ENCODE data around the gene OVAAL.

The OVAAL gene

GRCh38 chr1:180558664-180559063 is at the start of gene OVAAL:
Gene OVAAL, plus strand, starts transcription at chr1:180558964.
- no peak for DNase-seq (ENCODE audit: low spot score)

- DNase-seq (ENCODE audit: low spot score): no peak
These were observed 47.9 kb upstream of the OVAAL start for GRCh38 chr1:180510882-180511281.

GRCh38 chr1:180513531-180513930 is 45.2 kb upstream of the OVAAL start:
- no peak for DNase-seq (ENCODE audit: low spot score)

DNA sequence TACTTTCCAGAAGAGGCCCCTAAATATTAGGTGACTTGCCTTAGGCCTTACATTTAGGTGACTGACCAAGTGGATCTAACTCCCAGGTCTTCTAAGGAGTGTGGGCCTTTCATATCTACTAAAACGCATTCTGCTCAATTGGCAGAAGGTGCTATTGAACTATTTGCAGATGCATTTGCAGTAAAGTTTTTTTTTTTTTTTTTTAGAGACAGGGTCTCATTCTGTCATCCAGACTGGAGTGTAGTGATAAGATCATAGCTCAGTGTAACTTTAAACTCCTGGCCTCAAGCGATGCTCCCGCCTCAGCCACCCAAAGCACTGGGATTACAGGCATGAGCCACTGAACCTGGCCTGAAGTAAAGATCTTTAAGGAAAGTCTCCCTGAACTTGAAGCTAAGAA is 43.4 kb upstream of the OVAAL start:
- DNase-seq (ENCODE audit: low spot score): no peak

GRCh38 chr1:180515857-180516388 is 42.8 kb upstream of the OVAAL start:
- peak; percentile 90 for DNase-seq (ENCODE audit: low spot score)

- DNase-seq (ENCODE audit: low spot score): no peak
These were observed 38.9 kb upstream of the OVAAL start for GRCh38 chr1:180519846-180520245.

GRCh38 chr1:180521474-180522212 is 37.1 kb upstream of the OVAAL start:
- DNase-seq (ENCODE audit: low spot score): no peak

GRCh38 chr1:180522213-180522515 is 36.6 kb upstream of the OVAAL start:
- DNase-seq (ENCODE audit: low spot score): no peak

GRCh38 chr1:180524160-180524914 is 34.4 kb upstream of the OVAAL start:
- no peak for DNase-seq (ENCODE audit: low spot score)

- DNase-seq (ENCODE audit: low spot score): no peak
These were observed 33.6 kb upstream of the OVAAL start for GRCh38 chr1:180524915-180525714.

DNA sequence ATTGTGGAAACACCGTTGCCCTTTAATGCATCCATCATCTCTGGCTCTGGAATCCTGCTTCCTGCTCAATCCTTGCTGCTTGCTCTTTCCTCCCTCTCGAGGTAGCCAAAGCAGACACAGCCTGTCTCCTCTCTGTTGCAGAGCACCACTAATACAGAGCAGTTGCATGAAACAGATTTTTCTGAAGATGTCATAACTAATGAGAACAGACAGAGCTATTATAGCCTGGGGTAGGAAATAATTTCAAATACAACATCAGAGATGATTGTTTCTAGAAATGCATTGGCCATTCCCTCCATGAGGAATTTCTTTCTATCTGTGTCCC is 33.1 kb upstream of the OVAAL start:
- no peak for DNase-seq (ENCODE audit: low spot score)

- no peak for DNase-seq (ENCODE audit: low spot score)
These were observed 31.6 kb upstream of the OVAAL start for GRCh38 chr1:180527101-180527669.

DNA sequence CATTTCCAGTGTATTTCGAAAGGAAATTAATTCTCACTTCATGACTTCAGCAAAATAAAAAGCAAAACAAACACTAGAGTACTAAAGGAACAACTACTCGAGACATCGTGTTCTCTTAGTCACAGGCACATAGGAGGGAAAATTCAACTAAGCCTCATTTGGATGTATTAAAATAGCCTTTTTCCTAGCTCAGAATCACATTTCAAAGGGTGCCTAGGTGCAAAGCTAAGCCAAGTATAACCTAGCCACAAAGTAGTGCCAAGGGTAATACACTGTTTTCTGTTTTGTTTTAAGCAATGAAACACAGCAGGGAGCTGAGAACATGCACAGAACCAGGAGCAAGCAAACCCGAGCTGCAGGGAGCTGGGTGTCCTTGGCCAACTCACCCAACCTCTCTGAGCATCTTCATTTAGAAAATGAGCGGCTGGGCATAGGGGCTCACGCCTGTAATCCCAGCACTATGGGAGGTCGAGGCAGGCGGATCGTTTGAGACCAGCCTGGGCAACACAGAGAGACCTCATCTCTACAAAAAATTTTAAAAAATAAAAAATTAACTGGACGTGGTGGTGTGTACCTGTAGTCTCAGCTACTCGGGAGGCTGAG is 29.8 kb upstream of the OVAAL start:
- no peak for DNase-seq (ENCODE audit: low spot score)

DNA sequence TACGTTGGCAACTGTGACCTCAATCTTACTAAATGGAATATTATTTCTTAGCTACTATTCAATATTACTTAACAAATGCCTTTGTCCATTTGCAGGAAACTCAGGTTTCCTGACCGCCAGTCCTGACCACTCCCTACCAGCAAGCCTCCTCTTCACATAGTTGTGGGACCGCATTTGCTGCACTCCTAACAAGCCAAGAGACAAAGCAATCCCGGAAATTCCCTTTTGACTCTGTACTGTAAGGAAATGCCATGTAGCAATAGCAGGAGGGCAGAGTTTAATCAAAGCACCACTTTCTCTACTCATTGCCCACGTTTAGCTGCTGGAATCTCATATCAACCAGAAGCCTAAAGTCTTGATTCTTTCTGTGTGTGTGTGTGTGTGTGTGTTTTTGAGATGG is 28.3 kb upstream of the OVAAL start:
- no peak for DNase-seq (ENCODE audit: low spot score)

- DNase-seq (ENCODE audit: low spot score): no peak
These were observed 25.9 kb upstream of the OVAAL start for GRCh38 chr1:180532854-180533253.

DNA sequence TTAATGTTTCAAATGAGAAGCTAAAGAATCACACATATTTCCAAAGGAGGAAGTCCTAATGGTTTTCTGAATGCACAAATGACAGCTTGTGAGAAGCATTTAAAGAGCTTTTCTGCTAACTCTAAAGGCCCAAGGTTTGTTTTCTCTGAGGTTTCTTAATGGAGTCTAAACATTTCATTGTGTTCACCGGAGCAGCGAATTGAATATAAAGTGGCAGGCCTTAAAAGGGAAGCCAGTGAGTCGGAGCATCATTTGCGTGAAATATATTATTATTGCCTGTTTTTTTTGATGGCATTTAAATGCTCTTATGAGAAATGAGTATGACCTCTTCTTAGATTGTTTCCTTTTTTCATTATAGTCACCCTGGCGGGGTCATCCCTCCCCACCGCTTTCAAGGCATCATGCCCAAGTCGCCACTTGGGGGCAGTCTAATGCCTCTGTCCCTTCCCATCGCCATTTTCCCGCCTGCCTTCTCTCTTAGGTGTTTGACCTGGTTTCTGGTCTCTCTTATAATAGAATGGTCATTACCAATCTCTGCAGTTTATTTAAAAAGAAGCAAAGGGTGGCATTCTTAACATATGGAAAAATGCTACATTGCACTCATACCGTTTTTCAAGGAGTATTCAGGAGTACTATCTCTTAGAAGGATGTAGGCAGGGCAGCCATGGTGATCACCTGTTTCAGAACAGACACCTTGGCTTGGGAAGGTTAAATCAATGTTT is 25.3 kb upstream of the OVAAL start:
- DNase-seq (ENCODE audit: low spot score): peak; percentile 80

DNA sequence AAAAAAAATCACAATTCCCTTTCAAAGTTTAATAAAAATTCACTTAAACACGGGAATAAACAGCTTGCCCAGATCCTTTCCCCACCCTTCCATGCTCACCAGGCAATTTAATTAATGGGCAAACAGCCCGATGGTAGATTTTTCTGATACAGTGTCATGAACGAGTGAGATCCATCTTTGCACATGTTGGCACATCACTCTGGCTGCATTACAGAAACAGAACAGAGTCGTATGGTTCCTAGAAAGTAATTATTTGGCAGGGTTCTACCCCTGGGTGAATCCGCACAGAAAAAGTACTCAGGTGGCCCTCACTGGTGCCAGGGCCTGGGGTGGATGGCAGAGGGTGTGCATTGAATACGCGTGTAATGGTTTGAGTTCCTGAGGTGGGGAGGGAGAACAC is 24.6 kb upstream of the OVAAL start:
- no peak for DNase-seq (ENCODE audit: low spot score)

DNA sequence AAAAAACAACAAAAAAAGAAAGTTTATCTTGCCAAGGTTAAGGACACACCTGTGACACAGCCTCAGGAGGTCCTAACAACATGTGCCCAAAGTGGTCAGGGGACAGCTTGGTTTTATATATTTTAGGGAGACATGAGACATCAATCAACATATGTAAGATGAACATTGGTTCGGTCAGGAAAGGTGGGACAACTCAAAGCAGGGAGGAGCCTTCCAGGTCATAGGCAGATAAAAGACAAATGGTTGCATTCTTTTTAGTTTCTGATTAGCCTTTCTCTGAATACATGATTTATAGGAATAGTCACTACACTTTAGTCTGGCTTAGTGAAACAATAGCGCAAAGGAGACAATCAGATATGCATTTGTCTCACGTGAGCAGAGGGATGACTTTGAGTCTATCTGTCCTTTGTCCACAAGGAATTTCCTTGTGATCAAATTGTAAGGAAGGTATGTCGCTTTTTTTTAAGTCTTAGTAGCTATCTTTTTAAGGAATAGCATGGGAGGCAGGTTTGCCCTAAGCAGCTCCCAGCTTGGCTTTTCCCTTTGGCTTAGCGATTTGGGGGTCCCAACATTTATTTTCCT is 23.3 kb upstream of the OVAAL start:
- no peak for DNase-seq (ENCODE audit: low spot score)

DNA sequence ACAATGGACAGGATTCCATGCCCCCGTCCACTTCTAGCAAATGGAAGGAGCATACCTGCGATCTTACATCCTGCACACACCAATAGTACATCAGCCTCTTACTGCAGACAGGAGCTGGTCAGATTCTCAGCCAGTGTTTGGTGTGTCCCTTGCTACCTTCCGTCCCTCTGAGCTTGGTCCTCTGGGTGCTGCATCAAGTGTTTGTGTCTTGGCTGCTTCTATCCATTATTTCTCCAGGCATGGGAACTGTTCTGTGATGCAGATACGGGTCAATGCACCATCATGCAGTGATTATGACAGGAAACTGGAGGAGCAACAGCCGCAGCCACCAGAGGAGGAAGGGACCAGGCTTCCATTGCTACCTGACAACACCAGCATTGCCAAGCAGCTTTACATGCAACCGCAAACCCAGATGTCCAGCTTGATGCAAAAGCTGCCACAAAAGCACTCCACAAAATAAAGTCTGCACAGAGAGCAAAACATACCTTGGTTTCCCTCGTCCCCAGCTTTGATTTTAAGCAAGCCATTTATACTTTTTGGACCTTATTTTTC is 21.9 kb upstream of the OVAAL start:
- no peak for DNase-seq (ENCODE audit: low spot score)

GRCh38 chr1:180539136-180539535 is 19.6 kb upstream of the OVAAL start:
- DNase-seq (ENCODE audit: low spot score): no peak

Measured in pons (tissue), 1 donor.